ENCODE results near the gene SP2.

GRCh38 chr17:47901423-47901822, 5.4 kb downstream of the SP2 start:
- TF ChIP-seq TAF1 (IDR thresholded peaks at IDR 0.05; ENCODE audit: borderline replicate concordance, low read depth, low read length), result no peak
- TF ChIP-seq POLR2A (IDR thresholded peaks at IDR 0.05; ENCODE audit: low read depth, low read length), result no peak
